Measurements from ENCODE around the gene CDC25C.
"Not testable (repeated sequence)": the region's sequence is repeated elsewhere in the genome, so short reads cannot be mapped to it uniquely, and the experiment has no call there.

CDC25C gene

DNA sequence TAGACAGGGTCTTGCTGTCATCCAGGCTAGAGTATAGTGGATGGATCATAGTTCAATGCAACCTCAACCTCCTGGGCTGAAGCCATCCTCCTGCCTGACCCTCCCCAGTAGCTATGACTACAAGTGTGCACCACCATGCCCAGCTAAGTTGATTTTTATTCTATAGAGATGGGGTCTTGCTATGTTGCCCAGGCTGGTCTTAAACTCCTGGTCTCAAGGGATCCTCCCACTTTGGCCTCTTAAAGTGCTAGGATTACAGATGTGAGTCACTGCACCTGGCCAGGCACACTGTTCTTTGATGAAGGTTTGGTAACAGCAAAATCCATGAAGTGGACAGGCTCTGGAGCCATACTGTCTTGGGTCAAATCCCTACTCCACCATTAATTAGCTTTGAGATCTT lies 50.7 kb downstream of the CDC25C start:
- DNase-seq (ENCODE audit: low read depth in 1 of 2, low spot score in 1 of 2): no peak

- DNase-seq (ENCODE audit: low read depth in 1 of 2, low spot score in 1 of 2): no peak
Measured at GRCh38 chr5:138276402-138277054, 55.1 kb downstream of the CDC25C start.

DNA sequence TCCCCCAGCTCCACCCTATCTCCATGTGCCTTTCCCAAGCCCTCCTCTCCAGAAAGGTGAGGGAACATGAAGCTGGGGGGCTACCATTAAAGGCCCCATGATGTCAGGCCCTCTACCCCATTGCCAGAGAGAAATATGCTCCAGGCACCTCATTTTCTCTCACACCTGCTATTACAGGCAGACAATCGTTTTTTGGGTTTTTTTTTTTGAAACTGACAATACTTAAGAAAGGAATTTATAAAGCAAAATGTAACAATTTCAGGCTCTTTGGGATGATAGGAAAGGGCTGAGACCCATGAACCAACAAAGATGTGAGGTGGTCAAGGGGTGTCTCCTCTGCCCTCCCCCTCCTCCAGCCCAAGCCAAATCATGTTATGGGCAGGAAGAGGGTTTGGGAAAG lies 55.7 kb downstream of the CDC25C start:
- no peak for DNase-seq (ENCODE audit: low read depth in 1 of 2, low spot score in 1 of 2)

DNA sequence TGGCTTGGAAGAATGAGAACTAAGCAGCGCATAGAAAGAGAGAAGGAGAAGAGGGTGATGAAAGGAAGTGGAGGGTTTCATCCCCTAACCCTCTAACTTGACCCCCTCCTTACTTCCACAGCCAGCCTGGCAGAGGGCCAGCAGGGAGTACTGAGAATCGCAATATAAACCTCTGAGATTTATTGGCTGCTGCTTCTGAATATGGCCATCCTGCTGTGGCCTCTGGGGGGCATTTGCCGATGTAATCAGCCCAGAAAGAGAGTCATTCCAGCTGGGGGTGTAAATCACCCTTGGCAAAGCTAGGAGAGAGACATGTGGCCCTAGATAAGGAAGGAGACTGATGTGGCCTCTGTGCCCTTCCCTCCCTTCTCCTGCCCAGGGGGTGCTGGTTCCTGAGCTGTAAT lies 56.2 kb downstream of the CDC25C start:
- DNase-seq (ENCODE audit: low read depth in 1 of 2, low spot score in 1 of 2): no peak

DNA sequence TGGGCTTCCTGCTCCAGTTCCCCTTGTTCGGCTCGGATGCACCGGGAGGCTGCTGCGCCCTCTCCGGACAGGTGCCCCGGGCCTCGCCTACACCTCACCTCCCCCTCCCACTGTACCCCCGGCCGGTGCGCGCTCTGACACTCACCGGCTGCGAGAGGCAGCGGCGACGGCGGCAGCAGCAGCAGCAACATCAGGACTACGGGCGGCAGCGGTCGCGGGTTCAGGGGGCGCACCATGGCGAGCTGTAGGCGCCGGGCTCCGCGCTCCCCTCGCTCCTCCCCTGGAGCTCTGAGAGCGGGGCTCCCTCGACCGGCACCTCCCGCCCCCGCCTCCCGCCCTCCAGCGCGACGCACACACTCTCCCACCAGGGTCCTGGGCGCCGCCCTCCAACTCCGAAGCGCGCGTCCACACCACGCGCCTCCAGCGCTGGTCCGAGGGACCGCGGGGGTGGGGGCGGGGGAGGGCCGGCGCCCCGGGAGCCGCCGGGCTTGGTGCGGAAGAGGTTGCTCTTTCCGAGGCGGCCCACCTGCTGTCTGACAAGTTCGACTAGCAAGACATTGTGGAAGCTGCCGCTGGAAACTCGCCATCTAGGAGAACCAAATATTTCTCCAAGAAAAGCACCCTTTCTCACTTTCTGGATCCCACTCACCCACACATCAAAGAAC lies 57.3 kb downstream of the CDC25C start, which contains the start of gene GFRA3:
GFRA3 (minus strand) TSS at position 433 of the 665 bp plus-strand sequence; CDS start at position 236, 197 bp downstream.
- no peak for DNase-seq (ENCODE audit: low read depth in 1 of 2, low spot score in 1 of 2)

DNA sequence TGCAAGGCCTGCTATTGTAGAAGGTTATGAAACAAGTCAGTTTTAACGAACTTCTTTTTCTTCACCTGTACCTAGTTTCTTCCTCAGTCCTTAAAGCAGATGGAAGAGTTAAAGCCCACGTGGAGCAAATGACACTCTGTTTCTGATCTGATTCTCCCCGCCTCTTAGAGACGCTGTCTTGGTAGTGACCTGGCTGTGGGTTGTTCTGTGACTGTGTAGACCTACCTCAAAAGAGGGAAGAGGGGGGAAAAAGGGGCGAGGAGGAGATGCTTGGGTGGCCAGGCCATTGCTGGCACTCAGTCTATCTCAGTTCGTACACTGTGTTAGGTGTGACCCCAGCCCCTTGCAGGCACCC lies 57.8 kb downstream of the CDC25C start:
- DNase-seq (ENCODE audit: low read depth in 1 of 2, low spot score in 1 of 2): no peak

DNA sequence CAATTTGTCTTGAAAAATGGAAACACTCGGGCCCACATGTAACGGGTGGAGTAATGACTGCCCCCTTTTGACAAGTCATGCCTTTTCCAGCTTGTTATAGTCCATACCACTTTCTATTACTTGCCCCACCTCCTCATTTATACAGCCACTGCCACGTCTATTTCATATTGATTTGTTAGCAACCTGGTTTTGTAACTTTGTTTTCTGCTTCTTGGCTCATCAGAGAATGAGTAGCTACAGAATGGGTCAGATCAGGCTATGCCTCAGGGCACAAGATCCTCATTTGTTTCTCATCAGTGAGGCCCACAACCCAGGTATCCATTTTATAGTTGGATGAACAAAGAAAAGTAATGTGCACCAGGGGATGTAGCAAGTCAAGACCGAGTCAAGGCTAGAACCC lies 58.9 kb downstream of the CDC25C start:
- no peak for DNase-seq (ENCODE audit: low read depth in 1 of 2, low spot score in 1 of 2)

GRCh38 chr5:138271281-138271680 lies 60.3 kb downstream of the CDC25C start:
- DNase-seq (ENCODE audit: low read depth in 1 of 2, low spot score in 1 of 2): no peak

DNA sequence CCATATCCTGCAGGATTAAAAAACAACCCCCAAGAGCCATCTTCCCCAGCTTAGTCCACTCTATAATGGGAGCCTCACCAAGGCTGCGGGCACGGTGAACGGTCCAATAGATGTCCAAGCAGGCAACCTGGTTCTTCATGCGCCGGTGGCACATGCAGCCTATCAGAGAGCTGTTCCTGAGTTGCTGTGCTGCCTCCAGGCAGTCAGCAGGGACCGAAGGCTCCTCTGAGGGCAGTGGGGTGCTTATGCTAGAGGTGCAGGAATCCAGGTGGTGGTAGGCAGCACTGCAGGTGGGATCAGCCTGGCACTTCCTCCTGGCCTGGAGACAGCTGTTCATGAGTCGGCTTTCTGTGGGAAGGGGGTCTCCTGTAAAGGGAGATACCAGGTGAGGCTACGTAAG lies 67.4 kb downstream of the CDC25C start:
- no peak for DNase-seq (ENCODE audit: low read depth in 1 of 2, low spot score in 1 of 2)

DNA sequence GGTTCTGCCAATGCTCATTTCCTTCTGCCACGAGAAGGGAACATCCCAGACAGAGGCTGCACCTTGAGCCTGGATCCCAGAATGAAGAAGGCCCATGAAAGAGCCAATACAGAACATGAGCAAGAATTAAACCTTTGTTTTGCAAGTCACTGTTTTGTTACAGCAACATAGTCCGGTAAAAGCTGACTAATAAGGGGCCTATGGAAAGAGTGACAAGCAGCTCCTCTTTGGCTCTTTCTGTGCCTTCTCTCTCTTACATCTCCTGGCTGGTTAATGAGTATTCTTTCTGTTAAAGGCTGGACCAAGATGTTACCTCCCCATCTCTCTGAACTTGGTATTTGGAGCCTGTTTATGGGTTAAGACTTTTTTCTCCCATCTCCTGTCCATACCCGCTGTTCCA lies 68.0 kb downstream of the CDC25C start:
- DNase-seq (ENCODE audit: low read depth in 1 of 2, low spot score in 1 of 2): no peak

DNA sequence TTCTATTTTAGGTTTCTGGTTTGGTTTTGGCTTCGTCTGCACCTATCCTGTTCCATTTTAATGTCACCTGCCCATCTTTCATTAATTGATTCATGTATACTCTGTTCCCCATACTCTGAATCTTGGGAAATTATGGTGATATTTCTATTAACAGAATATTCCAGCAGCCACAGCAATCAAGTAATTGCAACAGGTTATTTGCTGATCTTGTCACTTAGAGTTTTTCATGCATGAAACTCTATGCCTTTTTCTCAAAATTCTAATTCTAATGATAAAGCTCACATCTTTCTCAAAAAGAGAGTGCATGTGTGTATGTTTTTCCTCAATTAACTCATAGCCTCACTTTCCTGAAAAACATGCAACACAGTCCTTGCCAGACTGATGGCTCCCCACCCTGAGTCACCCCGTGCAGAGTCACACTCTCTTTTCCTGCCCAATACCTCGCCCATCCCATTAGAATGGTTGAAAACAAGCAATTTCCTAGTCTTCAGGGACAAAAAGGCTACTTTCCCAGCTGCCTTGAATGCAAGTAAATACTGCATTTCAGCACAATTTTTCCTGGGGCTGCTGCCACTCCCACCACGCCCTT lies 72.8 kb downstream of the CDC25C start:
- no peak for DNase-seq (ENCODE audit: low read depth in 1 of 2, low spot score in 1 of 2)

DNA sequence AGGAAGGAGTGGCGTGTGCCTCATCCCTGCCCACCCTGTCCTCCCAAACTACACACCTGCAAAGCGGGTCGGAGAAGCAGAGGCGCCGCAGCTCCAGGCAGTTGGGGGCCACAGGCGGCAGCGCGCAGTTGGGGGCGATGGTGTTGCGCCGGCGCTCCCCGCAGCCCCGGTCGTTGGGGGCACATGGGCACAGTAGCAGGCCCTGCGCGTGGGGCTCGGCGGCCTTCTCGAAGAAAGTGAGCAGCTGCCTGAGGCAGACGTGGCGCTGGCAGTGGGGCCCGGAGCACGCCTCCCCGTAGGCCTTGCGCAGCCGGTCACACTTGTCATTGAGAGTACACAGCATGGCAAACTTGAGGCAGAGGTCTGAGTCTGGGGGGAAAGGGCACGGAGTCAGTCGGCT lies 74.0 kb downstream of the CDC25C start:
- no peak for DNase-seq (ENCODE audit: low read depth in 1 of 2, low spot score in 1 of 2)

DNA sequence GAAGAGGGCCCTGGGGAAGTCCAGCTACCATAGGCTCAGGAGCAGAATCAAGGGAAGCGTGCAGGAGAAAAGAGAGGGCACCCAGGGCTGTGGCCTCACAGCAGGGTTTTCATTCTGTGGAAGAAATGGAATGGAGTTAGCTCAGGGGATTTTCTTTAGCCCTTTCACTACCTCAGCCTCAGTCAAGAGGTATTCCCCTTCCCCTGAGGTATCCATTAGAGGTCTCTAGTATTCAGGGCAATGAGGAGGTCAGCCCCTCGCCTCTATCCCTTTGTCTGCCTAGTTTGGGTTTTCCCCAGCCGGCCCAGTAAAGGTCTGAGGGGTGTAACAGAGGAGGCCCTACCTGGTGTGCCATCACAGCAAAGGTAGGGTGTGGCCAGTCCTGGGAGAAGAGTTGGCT lies 78.7 kb downstream of the CDC25C start:
- no peak for DNase-seq (ENCODE audit: low read depth in 1 of 2, low spot score in 1 of 2)

DNA sequence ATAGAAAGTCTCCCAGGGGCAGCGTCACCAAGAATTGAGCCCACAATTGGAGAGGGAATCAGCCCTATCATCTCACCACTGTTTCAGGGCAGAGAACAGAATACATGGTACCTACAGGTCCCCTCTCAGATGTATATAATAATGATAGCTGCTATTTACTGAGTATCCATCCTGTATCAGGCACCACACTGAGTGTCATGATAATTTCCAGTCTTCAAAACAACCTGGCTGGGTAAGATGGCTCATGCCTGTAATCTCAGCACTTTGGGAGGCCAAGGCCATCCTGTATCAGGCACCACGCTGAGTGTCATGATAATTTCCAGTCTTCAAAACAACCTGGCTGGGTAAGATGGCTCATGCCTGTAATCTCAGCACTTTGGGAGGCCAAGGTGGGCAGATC lies 83.8 kb downstream of the CDC25C start:
- DNase-seq (ENCODE audit: low read depth in 1 of 2, low spot score in 1 of 2): not testable (repeated sequence)

DNA sequence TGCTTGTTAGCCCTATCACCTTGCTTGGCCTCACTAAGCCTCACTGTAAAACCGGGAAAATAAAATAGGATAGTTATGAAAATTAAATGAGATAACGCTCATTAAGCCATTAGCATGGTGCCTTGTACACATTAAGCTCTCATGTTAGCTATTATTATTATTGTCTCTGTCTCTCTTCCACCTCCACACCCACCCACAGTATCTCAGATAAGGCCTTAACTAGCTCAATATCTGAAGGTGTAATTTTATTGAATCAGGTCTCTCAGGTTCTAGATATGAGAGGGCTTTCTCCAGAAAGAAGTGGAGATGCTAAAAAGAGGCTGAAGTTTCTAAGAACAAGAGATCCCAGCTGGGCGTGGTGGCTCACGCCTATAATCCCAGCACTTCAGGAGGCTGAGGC lies 84.8 kb downstream of the CDC25C start:
- no peak for DNase-seq (ENCODE audit: low read depth in 1 of 2, low spot score in 1 of 2)

- no peak for DNase-seq (ENCODE audit: low read depth in 1 of 2, low spot score in 1 of 2)
Measured at GRCh38 chr5:138246334-138246733, 85.3 kb downstream of the CDC25C start.

- DNase-seq (ENCODE audit: low read depth in 1 of 2, low spot score in 1 of 2): no peak
Measured at GRCh38 chr5:138245717-138246116, 85.9 kb downstream of the CDC25C start.

- DNase-seq (ENCODE audit: low read depth in 1 of 2, low spot score in 1 of 2): no peak
Measured at GRCh38 chr5:138243794-138244193, 87.8 kb downstream of the CDC25C start.

DNA sequence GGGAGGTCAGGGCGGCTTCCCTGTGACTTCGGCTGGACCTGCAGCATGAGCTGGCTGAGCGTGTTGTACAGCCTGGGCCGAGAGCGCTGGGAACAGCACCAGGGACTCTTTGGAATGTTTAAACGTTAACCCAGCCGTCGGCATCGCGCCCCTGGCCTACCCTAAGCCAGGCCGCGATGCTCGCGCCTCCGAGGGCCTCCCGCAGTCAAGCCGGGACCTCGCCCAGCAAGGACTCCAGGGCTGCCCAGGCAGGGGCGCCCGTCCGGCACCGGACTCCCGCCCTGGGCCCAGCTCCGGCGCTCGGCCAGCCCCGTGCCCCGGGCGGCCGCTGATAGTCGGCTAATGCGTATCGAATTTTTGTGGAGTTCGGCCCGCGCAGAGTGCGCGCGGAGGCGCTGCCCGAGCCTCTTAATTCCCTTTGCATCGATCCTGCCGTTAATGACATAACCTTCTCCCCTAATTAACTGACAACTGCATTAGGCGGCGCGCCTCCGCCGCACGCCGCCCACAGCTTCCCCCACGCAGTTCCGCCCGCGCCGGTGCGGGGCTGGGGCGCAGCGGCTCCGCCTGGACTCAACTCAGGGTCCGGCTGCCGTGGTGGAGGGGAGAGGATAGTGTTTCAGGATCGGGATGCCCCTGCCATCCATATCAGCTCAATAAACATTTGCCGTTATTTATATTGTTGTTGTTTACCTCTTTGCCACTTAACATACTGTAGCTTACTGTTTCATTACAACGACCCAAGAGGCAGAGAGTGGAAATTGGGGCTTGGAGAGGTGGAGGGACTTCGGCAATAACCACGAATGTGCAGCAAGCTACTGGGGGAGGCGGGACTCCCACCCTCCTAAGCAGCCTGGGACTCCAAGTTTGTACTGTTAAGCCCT lies 89.7 kb downstream of the CDC25C start:
- no peak for DNase-seq (ENCODE audit: low read depth in 1 of 2, low spot score in 1 of 2)

DNA sequence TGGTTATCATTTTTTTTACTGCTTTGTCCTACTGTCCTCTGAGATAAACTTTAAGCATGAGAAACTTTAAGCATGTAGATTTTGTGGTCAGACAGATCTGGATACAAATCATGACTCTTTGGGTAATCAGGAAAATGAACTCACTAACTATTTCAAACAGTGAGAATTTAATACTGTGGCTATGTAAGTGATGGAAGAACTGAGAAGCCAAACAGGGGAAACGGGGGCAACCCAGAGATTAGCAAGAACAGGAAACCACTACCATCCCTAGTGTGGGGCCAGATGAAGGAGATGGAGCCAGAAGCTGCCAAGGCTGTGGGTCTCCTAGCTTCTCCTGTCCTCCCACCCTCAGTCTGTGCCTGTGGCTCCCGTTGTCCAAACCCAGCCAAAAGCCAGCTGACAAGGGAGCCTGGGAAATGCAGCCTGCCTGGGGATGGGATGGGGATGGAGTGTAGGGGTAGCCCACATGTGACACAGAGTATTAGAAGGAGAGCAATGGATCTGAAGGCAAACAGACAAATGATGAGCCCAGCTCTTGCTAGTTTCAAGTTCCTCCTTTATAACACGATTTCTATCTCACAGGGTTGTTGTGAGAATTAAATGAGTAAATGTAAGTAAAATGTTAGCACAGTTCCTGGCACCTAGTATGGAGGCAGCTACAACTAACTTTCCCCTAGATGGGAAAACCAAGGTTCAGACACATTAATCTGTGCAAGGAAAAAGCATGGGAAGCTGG lies 90.8 kb downstream of the CDC25C start:
- DNase-seq (ENCODE audit: low read depth in 1 of 2, low spot score in 1 of 2): no peak

GRCh38 chr5:138238034-138238433 lies 93.6 kb downstream of the CDC25C start:
- DNase-seq (ENCODE audit: low read depth in 1 of 2, low spot score in 1 of 2): no peak

Measured in activated CD4-positive, alpha-beta T cell treated with anti-CD3 and anti-CD28 coated beads, Interleukin-2, amount 50 U/mL, for 24 hours (primary cell).